Smooth muscle cell (in vitro differentiated cells): Measurements from ENCODE around the gene MCM3. TPM values are rescaled to one million over a fixed set of nuclear protein-coding genes. Genes with fewer than 3 reads are reported as not detected.

ENCODE experiments used
- DNase-seq: peaks from one replicate; lab custom pipeline; 2025; ENCODE audit not compliant: unreplicated experiment; lab: John Stamatoyannopoulos, UW
- H2AFZ ChIP-seq: fragments of 200-600 bp; sonication (generic); 2 replicates; pipeline ENCODE4 v1.6.0; 2016; ENCODE audit warnings: antibody characterized with exemption, low read depth, mild to moderate bottlenecking
- H3F3A ChIP-seq: fragments of 200-600 bp; sonication (generic); 2 replicates; pipeline ENCODE4 v1.6.0; 2017; ENCODE audit warnings: antibody characterized with exemption, low read depth
- H3K27ac ChIP-seq: fragments of 200-600 bp; sonication (generic); 2 replicates; pipeline ENCODE4 v1.5.1; 2016; ENCODE audit warnings: low read depth, mild to moderate bottlenecking
- H3K27me3 ChIP-seq: fragments of 200-600 bp; sonication (generic); 2 replicates; pipeline ENCODE4 v1.6.1; 2016; ENCODE audit warnings: low read depth, mild to moderate bottlenecking
- H3K36me3 ChIP-seq: fragments of 200-600 bp; sonication (generic); 2 replicates; pipeline ENCODE4 v1.5.1; 2016; ENCODE audit warnings: low read depth
- H3K4me1 ChIP-seq: fragments of 200-600 bp; sonication (generic); 2 replicates; pipeline ENCODE4 v1.5.1; 2016; ENCODE audit warnings: low read depth
- H3K4me2 ChIP-seq: fragments of 200-600 bp; sonication (generic); 2 replicates; pipeline ENCODE4 v1.6.0; 2016; ENCODE audit warnings: mild to moderate bottlenecking
- H3K4me3 ChIP-seq: fragments of 200-600 bp; sonication (generic); 2 replicates; pipeline ENCODE4 v1.5.1; 2016; ENCODE audit warnings: mild to moderate bottlenecking
- H3K79me2 ChIP-seq: fragments of 200-600 bp; sonication (generic); 2 replicates; pipeline ENCODE4 v1.6.0; 2016; ENCODE audit warnings: low read depth, mild to moderate bottlenecking
- H3K9ac ChIP-seq: fragments of 200-600 bp; sonication (generic); 2 replicates; pipeline ENCODE4 v1.6.0; 2016; ENCODE audit warnings: low read depth
- H3K9me3 ChIP-seq: fragments of 200-600 bp; sonication (generic); replicated peaks from 2 replicates; pipeline ENCODE4 v1.5.1; 2016; ENCODE audit warnings: low read depth
- H4K20me1 ChIP-seq: fragments of 200-600 bp; sonication (generic); 2 replicates; pipeline ENCODE4 v1.6.0; 2016; ENCODE audit warnings: low read depth
- WGBS: methylation state at CpG from one replicate; pipeline ENCODE4 v1.1.7; 2016; ENCODE audit warnings: low lambda C conversion rate; 5-methylcytosine and 5-hydroxymethylcytosine counted together
- polyA plus RNA-seq: library from polyadenylated mRNA; unstranded; fragments of >200 nt; fragmentation: Nextera tagmentation; extraction: Ambion mirVana; gene quantifications from 2 replicates; pipeline ENCODE4 v1.2.1, GENCODE V29; 2016
- total RNA-seq: library from RNA; depleted of rRNA; stranded (reverse); fragments of >200 nt; gene quantifications from 2 replicates; pipeline ENCODE4 v1.2.3, GENCODE V29; 2014
- TF ChIP-seq, protein P1 (sequence below): fragments of 200-600 bp; sonication (generic); IDR thresholded peaks from 2 replicates; pipeline ENCODE4 v1.5.1; 2017; ENCODE audit warnings: borderline replicate concordance, mild to moderate bottlenecking, antibody characterized with exemption; ENCODE audit not compliant: insufficient read depth, poor library complexity, severe bottlenecking

MCM3 gene
- total and polyA plus RNA-seq, 2 experiments from 2014 or later, result 32.2 to 33.9 TPM

DNA sequence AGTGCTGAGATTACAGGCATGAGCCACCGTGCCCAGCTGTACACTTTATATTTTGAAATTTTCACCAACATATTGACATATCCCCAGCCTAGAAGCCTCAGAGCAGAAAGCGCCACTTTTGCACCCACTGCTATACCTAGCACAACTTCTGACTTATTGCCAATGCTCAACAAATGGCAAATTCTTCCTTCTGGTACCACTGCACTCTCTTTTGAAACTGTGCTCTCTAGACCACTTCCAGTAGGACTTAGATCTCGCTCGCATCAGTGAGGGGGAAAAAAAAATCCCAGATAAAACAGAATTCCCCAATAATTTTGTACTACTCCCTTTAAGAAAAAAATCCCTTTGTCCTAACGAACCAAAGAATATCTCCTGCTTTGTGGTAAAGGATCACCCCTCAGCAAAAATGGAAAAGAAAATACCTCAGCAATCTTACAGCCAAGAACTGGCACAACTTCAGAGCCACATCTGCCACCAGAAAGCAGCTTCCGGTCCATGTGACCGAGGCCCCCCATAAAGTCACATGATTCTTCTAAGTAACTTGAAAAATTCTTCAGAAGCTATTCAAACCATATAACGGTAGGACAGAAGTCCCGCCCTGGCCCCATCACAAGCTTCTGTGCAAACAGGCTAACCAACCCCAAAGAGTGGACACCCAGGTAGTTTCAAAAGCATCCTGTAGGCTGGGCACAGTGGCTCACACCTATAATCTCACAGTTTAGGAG lies 21.8 kb downstream of the MCM3 start:
- Histone ChIP-seq H3K9ac (no peak overlapping the region), H3K4me2 (no peak overlapping the region), H3K4me3 (no peak overlapping the region), H3K79me2 (no peaks in the 10 kb centered on the region), H3K27ac (no peak overlapping the region), H3F3A (no peaks in the 10 kb centered on the region), H3K9me3 (no peaks in the 10 kb centered on the region), H3K27me3 (no peaks in the 10 kb centered on the region), H4K20me1 (no peaks in the 10 kb centered on the region), H3K4me1 (no peaks in the 10 kb centered on the region), H3K36me3 (no peaks in the 10 kb centered on the region), H2AFZ (no peak overlapping the region)
- 97% methylated on average over 9 of the region's 9 CpGs for WGBS
- no peak for DNase-seq
- TF ChIP-seq, protein P1, sequence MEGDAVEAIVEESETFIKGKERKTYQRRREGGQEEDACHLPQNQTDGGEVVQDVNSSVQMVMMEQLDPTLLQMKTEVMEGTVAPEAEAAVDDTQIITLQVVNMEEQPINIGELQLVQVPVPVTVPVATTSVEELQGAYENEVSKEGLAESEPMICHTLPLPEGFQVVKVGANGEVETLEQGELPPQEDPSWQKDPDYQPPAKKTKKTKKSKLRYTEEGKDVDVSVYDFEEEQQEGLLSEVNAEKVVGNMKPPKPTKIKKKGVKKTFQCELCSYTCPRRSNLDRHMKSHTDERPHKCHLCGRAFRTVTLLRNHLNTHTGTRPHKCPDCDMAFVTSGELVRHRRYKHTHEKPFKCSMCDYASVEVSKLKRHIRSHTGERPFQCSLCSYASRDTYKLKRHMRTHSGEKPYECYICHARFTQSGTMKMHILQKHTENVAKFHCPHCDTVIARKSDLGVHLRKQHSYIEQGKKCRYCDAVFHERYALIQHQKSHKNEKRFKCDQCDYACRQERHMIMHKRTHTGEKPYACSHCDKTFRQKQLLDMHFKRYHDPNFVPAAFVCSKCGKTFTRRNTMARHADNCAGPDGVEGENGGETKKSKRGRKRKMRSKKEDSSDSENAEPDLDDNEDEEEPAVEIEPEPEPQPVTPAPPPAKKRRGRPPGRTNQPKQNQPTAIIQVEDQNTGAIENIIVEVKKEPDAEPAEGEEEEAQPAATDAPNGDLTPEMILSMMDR, result no peak

DNA sequence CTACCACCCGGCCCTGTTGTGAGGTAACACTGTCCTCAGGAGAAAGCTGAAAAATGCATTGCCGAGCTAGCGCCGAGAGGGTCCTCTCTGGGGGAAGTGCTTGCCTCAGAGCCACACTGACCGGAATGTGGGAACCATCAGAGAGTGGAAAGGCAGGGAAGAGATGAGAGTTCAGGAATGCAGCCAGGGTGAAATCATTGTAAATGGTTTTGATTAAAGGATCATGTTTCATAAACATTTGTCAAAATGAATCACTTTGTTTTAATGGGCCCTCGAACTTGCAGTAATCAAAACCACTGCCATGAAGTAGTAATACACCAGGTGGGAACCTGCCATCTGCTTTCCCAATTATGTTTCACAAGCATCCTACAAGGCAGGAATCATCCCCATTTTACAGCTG lies 23.3 kb downstream of the MCM3 start:
- H3K79me2 ChIP-seq, result no peaks in the 10 kb centered on the region
- no peaks in the 10 kb centered on the region for H3K9me3 ChIP-seq
- no peak overlapping the region for H2AFZ ChIP-seq
- H3K27ac ChIP-seq, result no peak overlapping the region
- no peak overlapping the region for H3K4me2 ChIP-seq
- H3K4me3 ChIP-seq, result no peak overlapping the region
- no peaks in the 10 kb centered on the region for H3K27me3 ChIP-seq
- TF ChIP-seq, protein P1, result no peak
- H3K9ac ChIP-seq, result no peak overlapping the region
- 85% methylated on average over 6 of the region's 6 CpGs for WGBS
- DNase-seq, result no peak
- no peaks in the 10 kb centered on the region for H3F3A ChIP-seq
- H3K36me3 ChIP-seq, result no peaks in the 10 kb centered on the region
- H3K4me1 ChIP-seq, result no peaks in the 10 kb centered on the region
- H4K20me1 ChIP-seq, result no peaks in the 10 kb centered on the region

DNA sequence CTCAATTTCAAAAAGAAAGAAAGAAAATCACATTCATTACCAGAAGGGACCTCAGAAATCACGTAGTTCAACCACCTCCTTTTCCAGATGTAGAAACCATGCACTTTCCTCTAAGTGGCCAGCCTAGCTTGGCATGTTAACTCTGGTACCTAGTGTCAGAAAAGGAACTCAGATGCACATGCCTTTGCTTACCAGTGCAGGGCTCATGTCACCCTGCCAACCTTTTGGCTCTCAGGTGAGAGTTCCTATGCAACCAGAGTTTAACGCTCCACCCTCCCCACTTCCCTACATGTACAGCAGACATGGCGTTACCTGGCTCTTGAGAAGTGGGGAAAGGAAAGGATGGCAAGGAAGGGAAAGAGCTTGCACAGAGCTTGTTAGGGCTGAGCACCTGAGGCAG lies 23.9 kb downstream of the MCM3 start:
- DNase-seq, result no peak
- WGBS, result 96% methylated on average over 3 of the region's 3 CpGs
- Histone ChIP-seq H2AFZ (no peak overlapping the region), H3K27me3 (no peaks in the 10 kb centered on the region), H3K4me3 (no peak overlapping the region), H3K4me2 (no peak overlapping the region), H3K9ac (no peak overlapping the region), H4K20me1 (no peaks in the 10 kb centered on the region), H3K9me3 (no peaks in the 10 kb centered on the region), H3K27ac (no peak overlapping the region), H3F3A (no peaks in the 10 kb centered on the region), H3K79me2 (no peaks in the 10 kb centered on the region), H3K36me3 (no peaks in the 10 kb centered on the region), H3K4me1 (no peaks in the 10 kb centered on the region)
- TF ChIP-seq, protein P1, result no peak

DNA sequence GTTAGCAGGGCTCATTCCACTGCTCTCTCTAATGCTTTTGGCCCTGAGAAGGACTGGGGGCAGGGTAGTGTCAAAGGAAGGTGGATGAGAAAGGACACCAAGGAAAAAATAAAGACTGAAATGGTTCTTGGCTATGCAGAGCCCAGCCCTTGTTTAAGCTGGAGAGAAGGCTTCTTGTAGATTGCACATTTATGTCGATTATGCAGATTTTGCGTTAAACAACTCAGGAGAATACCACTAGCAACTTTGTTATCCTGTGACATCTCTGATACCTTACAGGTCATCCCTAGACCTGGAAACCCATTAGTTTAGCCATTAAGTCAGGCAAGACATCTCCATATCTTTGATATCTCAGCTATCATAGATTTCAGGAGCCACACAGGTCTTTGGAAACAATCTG lies 29.1 kb downstream of the MCM3 start:
- 100% methylated on average over 2 of the region's 2 CpGs for WGBS
- H3F3A ChIP-seq, result no peaks in the 10 kb centered on the region

More for the DNA sequence above, 29.1 kb downstream of the MCM3 start:
- TF ChIP-seq, protein P1, result no peak
- Histone ChIP-seq H2AFZ (no peak overlapping the region), H4K20me1 (no peaks in the 10 kb centered on the region), H3K27ac (no peak overlapping the region), H3K9me3 (no peaks in the 10 kb centered on the region), H3K9ac (no peak overlapping the region), H3K4me2 (no peak overlapping the region), H3K4me1 (no peaks in the 10 kb centered on the region), H3K4me3 (no peak overlapping the region), H3K27me3 (peaks cover 5% of the 10 kb centered on the region), H3K79me2 (no peaks in the 10 kb centered on the region), H3K36me3 (no peaks in the 10 kb centered on the region)
- DNase-seq, result no peak
